NCI-H1092 treated with DMSO at 0.1 percent for 48 hours (cell line): ENCODE data around the gene DPYD.

Experiments used
- DNase-seq: peaks from one replicate; lab custom pipeline; 2025; lab: John Stamatoyannopoulos, UW

Gene DPYD

DNA sequence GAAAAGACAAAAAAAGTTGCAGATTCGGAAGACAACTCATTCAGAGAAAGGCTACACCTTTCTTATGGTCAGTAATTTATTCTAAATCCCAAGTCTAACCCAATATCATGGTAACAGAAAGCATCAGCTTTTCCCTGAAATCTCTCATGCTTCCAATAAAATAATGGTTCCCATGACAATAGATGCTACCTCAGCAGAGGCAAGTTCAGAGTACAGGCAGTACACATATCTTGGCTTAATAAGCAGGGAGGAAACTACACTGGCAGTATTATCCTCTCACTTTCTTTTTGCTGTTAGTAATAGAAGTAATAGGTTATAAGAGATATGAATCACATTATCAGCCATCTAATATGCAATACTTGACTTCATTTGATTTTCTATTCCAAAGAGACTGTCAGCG lies 137.1 kb downstream of the DPYD start:
- no peak for DNase-seq

DNA sequence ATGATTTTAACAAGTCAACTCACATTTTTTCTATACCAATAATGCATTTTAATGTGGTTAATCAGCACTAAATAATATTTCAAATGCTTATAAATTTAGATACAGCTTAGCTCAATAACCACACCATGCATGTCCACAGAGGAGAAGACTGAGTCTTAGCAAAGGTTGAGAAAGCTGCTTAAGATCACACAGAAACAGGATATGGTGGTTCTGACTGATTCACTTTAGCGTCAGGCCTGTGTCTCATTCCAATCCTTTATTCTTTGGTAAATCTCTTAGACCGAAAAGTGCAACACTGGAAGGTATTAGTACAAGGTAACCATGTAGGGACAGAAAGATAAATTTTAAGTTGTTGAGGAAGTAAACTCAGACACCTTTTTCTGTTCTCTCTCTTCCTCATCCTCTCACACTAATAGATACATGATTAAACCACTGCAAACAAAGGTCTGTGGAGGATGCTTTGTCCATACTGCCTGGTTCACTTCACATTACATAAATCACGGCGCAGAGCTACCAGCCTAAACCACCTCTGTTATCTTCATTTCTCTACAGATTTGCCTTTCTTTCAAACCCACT lies 139.0 kb downstream of the DPYD start:
- DNase-seq, result no peak

DNA sequence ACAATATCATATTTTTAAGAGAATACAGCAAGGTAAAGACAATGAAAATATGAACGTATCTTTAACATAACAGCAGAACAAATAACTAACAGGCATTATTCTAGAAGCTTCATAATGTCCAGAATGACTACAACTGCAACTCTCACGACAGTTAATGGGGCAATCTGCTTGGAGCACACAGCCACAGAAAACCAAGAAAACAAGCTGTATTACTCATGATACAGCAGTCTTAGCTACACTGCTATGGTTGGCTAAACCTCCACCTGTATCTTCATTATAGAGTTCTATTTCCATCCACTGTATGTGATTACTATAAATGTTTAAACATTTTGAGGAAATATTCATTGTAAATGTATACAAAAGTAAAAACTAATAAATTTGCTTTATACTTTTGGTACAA lies 139.9 kb downstream of the DPYD start:
- DNase-seq, result no peak

DNA sequence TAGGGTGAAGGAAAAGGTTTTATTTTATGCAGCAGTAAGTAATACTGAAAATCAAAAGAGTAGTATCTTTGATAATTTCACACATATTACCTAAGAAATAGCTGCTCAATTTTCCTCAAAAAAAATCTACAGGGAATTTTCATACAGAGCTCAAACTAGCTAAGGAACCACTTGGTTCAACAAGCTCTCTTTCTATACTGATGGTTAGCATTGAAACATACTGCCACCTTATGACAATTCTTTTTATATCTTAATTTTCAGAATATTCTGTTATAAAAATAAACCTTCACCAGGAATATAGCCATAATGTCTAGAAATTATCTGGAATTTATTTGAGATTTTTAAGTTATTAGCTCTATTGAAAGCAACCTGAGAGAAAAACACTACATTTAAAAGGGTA lies 142.1 kb downstream of the DPYD start:
- DNase-seq, result no peak

DNA sequence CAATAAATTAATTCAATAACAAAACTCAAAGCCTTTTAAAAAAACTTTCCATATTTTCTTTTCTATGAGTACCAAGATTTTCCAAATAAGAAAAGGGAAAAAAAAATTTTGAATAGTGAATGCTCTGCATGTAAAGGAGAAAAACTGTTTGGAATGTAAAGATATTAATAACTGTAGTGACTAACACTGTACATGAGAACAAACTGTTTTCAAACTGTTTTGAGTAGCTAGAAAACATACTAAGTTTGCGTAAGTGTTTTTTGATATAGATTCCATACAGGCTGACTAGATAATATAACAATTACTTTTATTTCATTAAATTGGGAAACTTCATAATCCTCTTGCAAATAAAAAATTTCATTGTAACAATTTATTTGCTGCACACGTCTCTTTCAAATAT lies 150.5 kb downstream of the DPYD start:
- no peak for DNase-seq

DNA sequence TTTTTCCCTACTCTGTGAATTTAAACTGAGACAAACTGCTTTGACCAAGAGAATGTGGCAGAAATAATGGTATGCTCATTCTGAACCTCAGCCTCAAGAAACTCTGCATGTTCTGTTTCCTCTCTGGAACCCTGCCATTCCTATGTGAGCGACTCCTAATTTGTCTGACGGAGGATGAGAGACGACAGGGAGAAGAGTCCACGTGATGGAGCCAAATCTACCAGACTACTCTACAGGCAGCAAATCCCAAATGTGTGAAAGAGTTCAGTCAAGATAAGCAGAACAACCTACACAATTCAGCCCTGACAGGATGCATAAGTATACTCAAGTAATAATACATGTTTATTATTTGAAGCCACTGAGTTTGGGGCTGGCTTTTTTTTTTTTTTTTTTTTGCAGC lies 153.5 kb downstream of the DPYD start:
- DNase-seq, result no peak

DNA sequence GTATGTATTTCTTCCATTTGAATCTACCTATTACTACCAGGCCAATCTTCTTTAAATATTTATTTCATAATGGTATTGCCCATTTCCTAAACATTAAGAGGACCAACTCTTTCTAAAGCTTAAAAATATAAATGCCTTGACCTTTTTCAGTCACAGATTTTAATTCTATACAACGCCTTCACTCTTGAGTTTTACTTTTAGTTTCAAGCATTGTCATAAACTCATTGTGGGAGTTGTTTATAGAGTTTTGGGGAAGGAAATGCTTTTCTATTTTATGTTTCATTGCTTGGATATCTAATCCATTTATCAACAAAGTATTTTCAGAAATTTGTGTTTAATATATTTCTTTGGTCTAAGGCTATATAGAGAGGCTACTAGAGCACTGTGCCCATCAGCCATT lies 155.8 kb downstream of the DPYD start:
- DNase-seq, result no peak

DNA sequence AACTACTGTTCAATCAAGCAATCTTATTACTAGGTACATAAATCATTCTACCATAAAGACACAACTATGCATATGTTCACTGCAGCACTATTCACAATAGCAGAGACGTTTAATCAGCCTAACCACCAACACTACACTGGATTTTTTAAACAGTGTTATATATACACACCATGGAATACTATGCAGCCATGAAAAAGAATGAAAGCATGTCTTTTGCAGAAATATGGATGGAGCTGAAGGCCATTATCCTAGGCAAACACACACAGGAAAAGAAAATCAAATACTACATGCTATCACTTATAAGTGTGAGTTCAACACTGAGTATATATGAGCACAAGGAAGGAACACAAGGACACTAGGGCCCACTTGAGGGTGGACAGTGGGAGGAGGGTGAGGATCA lies 159.2 kb downstream of the DPYD start:
- no peak for DNase-seq

DNA sequence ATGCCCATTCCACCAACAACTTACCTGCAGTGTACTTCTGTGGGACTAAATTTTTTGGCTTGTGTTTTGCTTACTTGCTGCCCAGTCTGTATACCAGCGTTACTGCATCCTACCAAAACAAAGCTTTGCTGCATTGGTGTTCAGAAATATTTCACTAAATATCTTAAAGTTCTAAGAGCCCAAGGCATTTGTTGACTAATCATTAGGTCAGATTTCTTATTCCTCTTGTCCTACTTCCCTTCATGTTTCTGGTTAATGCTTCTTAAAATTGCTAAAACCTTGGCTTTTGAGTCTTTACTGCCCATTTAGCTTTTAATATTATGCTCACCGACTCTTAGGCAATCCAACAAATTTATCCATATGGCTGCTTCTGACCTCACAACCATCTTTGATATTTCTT lies 161.8 kb downstream of the DPYD start:
- no peak for DNase-seq

DNA sequence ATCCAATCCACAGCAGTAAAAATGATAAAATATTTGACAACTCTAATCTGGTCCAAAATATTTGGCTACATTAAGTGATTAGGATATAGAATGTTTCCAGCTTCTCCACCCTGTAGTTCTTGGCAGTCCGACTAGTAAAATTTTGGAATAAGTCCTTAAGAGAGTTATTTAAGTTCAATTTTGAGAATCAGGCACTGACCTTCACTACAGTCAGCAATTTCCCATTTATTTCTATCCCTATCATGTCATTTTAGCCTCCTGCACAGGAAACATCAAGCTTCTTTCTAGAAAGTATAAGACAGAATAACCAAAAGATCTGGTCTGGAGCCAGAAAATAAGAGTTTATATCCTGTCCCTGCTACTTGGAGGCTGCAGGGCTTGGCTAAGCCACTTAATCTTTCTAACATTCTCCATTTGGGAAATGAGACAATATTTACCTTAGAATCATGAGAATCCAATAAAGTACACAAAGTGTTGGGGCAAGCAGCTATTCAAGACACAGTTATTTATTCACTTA lies 162.2 kb downstream of the DPYD start:
- no peak for DNase-seq

DNA sequence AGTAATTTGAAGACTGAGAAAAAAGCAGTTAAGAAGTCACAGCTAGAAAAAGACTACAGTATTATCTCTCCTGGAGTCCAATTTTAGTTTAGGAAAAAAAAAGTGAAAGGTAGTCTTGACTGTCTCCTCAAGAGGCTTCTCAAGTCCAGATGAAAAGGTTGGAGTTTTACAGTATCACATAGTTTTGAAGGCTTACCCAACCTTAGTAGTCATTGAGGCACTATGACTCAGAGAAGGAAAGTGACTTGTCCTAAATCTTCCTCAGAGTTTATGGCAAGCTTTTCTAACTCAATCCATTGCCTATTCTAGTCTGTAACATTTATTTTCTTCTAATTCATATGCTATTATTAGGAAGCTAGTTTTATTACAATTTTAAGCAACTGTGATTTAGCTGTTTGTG lies 174.9 kb downstream of the DPYD start:
- DNase-seq, result no peak

DNA sequence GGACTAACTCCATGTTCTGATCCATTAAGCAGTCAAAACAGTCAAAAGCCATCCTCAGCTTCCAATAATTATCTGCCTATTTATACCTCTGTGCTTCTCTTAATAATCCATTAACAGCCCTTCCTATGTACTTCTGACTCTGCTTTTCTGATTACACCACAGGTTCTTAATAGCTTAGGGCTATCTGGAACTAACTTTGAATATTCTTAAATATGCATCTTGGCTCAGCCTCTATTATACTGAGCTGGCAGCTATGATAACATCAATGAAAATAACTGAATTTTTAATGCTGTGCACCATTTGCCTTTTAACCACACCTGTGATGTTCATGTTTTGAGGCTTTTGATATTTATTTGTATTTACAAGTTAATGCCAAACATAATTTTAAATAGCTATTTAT lies 175.9 kb downstream of the DPYD start:
- DNase-seq, result no peak

DNA sequence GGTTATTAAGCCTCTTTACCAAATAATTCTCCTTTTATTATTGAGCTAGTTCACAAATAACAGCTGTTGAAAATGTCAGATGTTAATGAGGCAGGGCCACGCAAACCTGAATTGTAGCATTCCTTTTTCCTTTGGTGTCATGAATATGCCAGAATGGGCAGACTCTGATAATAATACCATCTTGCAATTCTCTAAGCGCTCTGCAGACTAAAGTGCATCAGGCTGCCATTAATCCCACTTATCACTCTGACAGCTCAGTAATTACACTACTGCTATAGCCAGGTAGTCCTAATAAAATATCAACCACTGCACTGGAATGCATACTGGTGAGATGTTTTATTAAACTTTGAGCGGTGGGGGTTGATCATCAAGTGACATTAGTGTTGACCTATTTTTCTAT lies 177.7 kb downstream of the DPYD start:
- no peak for DNase-seq

DNA sequence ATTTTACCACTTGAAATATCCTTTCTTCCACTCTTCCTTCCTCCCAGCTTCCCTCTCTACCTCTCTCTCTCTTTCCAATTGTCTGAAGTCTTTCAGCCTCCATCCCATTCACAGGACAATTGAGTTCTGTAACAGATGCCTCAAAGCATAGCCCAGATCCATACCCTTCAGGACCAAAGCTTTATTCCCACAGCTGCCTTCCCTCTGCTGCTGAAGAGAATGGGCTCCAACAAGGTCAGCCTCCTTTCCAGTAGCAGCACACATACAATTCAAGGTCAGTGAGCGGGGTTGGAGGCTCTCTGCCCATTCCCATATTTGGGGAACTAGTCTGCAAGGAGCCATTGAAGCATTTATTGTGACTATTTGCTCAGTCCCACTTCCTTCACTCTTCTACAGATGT lies 179.9 kb downstream of the DPYD start:
- no peak for DNase-seq

DNA sequence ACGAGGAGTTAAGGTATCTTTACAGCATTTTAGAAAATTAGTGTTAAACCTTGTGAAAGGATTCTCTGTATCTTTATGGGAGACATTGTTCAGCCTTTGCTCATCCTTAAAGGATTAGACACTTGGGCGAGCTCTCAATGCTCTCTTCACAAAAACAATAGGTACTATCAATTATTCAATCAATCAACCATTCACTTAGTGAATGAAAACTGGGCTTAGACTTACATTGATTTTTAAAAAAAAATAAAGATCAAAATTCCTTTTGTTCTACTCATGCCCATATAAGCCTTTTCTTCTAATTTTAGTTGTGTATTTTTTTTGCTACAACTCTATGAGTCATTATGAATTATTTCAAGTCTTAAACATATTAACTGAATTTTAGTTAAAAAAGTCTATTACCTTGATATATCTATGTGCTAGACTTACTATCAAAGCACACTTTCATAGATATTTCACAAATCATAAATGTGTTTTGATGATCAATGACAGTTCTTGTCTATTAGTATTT lies 181.2 kb downstream of the DPYD start:
- DNase-seq, result no peak

DNA sequence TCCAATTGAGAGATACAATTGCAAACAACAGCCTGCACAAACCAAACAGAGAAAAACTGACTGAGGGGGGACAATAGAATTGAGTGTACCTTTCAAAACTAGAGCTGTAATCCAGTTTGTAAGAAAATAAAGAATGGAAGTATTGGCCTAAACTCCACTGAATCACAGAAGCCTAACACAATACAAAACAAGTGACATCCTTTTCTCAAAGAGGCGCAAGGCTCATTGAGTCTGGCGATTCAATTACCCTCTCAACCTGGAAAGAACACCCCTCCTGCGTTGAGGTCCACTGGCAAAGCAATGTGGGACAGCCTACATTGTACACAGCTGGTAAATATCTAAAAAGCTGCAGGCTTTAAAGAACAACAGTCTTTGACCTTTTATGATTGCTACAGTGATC lies 182.6 kb downstream of the DPYD start:
- no peak for DNase-seq

DNA sequence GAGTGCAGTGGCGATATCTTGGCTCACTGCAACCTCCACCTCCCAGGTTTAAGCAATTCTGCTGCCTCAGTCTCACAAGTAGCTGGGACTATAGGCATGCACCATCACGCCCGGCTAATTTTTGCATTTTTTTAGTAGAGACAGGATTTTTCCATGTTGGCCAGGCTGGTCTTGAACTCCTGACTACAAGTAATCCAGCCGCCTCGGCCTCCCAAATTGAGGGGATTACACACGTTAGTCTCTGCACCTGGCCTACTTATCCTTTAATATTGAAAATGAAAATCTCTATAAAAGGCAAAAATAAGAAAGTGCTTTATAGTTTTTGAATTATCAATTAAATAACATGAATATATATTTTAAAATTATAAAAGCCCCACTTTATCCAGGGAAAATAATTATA lies 190.6 kb downstream of the DPYD start:
- no peak for DNase-seq

DNA sequence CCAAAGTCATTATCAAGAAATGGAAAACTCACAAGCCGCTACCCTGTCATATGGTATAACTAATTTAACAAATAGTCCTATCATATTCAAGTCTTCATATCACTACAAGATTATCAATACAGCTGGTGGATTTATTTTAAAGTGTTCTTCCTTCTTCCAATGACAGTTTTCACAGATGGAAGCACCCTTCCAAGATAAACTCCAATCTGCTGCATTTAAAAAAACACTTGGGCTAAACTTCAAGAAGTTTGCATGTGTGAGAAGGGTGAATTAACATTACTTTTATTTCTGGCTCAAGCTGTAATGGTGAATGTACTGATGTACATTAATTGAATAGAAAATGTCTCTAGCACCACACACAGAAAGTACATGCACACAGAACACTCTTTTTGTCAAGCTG lies 192.4 kb downstream of the DPYD start:
- DNase-seq, result no peak

DNA sequence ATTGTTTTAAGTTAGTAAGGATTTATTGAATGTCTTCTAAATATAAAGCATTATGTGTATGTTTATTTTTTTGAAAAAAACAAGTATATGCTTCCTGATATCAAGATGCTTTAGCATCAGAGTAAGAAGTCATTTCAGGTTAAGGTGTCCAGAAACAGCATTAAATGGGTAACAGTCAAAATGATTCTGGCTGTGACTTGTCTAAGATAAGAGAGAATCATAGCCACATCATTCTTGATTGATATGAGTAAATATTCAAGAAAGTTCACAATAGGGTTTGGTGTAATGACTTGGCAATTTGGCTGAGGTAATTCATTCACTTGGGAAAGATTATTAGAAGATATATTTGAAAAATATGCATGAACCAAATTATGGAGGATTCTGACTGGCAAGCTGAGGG lies 193.8 kb downstream of the DPYD start:
- DNase-seq, result no peak

DNA sequence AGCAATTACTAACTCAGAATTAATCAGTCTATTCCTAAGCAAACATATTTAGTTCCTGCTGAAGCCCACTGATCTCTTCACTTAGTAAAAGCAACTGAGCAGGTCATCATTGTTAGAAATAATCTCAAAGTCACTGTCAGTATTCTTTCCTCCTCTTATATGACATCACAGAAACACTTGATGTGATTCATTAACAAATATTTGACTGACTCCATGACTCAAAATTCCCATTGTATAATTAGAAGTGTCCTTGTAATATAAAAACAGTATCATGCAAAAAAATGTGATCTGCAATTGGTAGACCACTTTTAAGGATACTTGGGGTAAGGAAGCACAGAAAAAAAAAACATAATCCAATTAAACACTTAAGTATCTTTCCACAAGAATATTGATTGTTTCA lies 194.4 kb downstream of the DPYD start:
- DNase-seq, result no peak

DNA sequence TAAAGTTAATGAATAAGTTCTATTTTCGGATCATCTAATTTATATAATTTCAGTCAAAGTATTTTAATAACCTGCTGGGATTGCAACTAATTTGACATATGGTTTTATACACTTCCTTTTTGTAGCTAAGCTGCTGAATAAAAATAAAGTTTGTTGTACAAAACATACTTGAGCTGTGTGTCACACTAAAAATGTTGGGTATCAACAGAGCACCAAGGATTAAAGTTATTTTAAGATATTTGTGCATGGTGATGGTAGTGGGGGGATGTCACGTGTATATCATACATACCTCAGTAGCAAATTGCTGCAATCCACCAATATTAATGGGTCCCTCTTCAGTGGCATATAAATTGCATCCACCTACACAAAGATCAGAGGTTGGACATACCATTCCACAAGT lies 199.6 kb downstream of the DPYD start:
- no peak for DNase-seq

DNA sequence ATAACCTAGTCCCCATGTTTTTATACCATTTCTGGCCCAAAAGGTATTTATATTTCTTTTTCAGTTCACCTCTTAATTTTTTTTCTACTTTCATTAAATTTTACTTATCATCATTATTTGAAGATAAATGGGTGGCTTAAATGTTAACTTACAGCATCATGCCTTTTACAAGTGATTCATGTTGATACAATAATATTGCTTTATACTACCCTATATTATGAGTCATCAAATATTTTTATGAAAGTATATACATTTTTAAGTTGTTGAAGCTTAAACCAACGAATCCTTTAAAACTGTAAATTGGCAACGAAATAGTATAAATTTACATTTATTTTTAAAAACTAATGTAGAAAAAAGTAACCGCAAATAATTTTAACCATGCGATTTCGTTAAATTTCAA lies 207.9 kb downstream of the DPYD start:
- DNase-seq, result no peak

DNA sequence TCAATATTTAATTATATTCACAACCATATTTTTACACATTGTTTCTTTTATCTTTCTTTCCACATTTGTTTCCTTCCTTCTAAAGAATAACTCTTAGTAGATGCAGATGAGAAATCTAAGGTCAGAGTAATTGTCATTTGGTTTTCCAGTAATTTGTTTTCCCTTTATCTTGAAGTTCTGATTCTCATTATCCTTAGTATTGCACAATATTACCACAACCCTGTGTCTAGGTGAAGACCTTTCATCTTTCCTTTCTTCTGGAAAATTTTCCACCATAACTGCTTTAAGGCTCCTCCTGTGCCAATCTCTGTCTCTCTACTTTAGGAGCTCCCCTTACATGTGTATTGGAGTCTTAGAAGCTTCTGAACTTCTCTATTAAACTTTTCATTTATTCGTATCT lies 209.0 kb downstream of the DPYD start:
- DNase-seq, result no peak

DNA sequence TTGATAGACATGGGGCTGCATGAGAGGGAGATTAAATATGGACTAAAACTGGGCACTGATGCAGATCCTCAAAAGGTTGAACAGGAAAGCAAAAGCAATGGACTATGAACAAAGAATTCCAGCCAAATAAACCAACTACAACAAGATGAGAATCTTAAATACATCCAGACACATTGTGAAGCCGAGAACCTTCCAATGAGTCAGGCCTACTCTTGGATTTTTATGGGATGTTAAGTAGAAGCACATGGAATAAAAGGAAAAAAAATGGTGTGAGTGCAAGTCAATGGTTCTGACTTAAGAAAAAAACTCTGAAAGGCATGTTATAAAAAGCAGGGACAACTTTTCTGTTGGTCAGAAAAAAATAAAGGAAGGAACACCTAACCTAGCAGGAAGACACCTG lies 227.2 kb downstream of the DPYD start:
- no peak for DNase-seq

DNA sequence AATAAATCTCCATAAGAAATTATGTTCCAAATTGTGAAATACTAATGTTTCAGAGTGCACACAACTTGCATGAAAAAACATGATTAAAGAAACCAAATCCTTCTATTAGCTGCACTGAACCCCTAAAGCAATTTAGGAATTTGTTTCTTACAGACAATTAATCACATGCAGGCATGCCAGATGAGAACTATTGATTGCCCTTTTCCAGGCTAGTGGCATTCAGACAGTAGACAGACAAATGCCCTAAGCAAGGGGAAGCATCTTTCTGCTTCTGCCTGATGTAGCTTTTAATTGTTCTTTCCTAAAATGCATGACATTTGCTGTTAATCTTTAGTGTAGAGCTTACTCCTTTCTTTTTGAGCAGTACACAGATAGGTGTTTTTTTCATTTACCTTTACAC lies 229.5 kb downstream of the DPYD start:
- no peak for DNase-seq
